Astrocyte (in vitro differentiated cells and primary cell): ENCODE data around the gene CDKN1C. TPM values are rescaled to one million over a fixed set of nuclear protein-coding genes. Genes with fewer than 3 reads are reported as not detected.

Source experiments
- DNase-seq: peaks from one replicate; pipeline ENCODE4 v3.0.0-alpha.2; 2010; ENCODE audit warnings: low read depth
- FAIRE-seq: peaks from 2 replicates; lab custom pipeline; 2011; peaks lifted over from hg19 to GRCh38; lab: Jason Lieb, UNC
- H2AFZ ChIP-seq: 2 replicates; pipeline ENCODE4 v1.6.0; 2012; ENCODE audit warnings: low read depth, low read length, inconsistent platforms
- H3K27ac ChIP-seq: 2 replicates; pipeline ENCODE4 v1.5.1; 2011; ENCODE audit warnings: low read depth, low read length, inconsistent platforms
- H3K27me3 ChIP-seq: 2 replicates; pipeline ENCODE4 v1.6.0; 2011; ENCODE audit warnings: low read length, inconsistent platforms; ENCODE audit not compliant: insufficient read depth
- H3K36me3 ChIP-seq: 2 replicates; pipeline ENCODE4 v1.5.1; 2011; ENCODE audit warnings: low read length, inconsistent platforms; ENCODE audit not compliant: insufficient read depth
- H3K4me1 ChIP-seq: 2 replicates; pipeline ENCODE4 v1.5.1; 2011; ENCODE audit warnings: low read length, inconsistent platforms; ENCODE audit not compliant: insufficient read depth
- H3K4me2 ChIP-seq: 2 replicates; pipeline ENCODE4 v1.6.0; 2012; ENCODE audit warnings: low read length, inconsistent platforms
- H3K4me3 ChIP-seq: 2 replicates; pipeline ENCODE4 v1.5.1; 2011; ENCODE audit warnings: low read depth, mild to moderate bottlenecking, low read length, inconsistent platforms; ENCODE audit not compliant: insufficient read depth
- H3K79me2 ChIP-seq: 2 replicates; pipeline ENCODE4 v1.6.0; 2012; ENCODE audit warnings: mild to moderate bottlenecking, low read length, inconsistent platforms; ENCODE audit not compliant: insufficient read depth
- H3K9ac ChIP-seq: 2 replicates; pipeline ENCODE4 v1.6.0; 2012; ENCODE audit warnings: mild to moderate bottlenecking, low read length, inconsistent platforms
- H3K9me3 ChIP-seq: 2 replicates; pipeline ENCODE4 v1.5.1; 2012; ENCODE audit warnings: low read depth, mild to moderate bottlenecking, low read length, inconsistent platforms; ENCODE audit not compliant: insufficient read depth
- H4K20me1 ChIP-seq: 2 replicates; pipeline ENCODE4 v1.6.0; 2012; ENCODE audit warnings: low read length, inconsistent platforms; ENCODE audit not compliant: insufficient read depth
- H3K27ac Mint-ChIP-seq: one replicate; pipeline ENCODE4 v1.8.0; 2021; ENCODE audit warnings: mild to moderate bottlenecking, mixed read lengths; ENCODE audit not compliant: unreplicated experiment
- H3K27me3 Mint-ChIP-seq: one replicate; pipeline ENCODE4 v1.8.0; 2021; ENCODE audit warnings: low read depth, mixed read lengths; ENCODE audit not compliant: unreplicated experiment
- H3K36me3 Mint-ChIP-seq: one replicate; pipeline ENCODE4 v1.8.0; 2021; ENCODE audit warnings: low read depth, mixed read lengths; ENCODE audit not compliant: unreplicated experiment
- H3K4me1 Mint-ChIP-seq: one replicate; pipeline ENCODE4 v1.8.0; 2021; ENCODE audit warnings: low read depth, mixed read lengths; ENCODE audit not compliant: unreplicated experiment
- H3K4me3 Mint-ChIP-seq: one replicate; pipeline ENCODE4 v1.8.0; 2021; ENCODE audit warnings: mild to moderate bottlenecking, moderate library complexity, mixed read lengths; ENCODE audit not compliant: unreplicated experiment
- H3K9me3 Mint-ChIP-seq: one replicate; pipeline ENCODE4 v1.8.0; 2021; ENCODE audit warnings: mild to moderate bottlenecking, mixed read lengths; ENCODE audit not compliant: unreplicated experiment
- CTCF ChIP-seq: IDR thresholded peaks from 2 replicates; pipeline ENCODE4 v1.5.1; 2011; ENCODE audit warnings: low read depth, mild to moderate bottlenecking, inconsistent platforms, low read length, moderate library complexity; ENCODE audit not compliant: insufficient read depth
- EZH2 ChIP-seq: IDR thresholded peaks from 2 replicates; pipeline ENCODE4 v1.6.1; 2012; ENCODE audit warnings: mild to moderate bottlenecking, low read length, inconsistent platforms; ENCODE audit not compliant: insufficient read depth
- total RNA-seq: library from RNA; stranded (reverse); gene quantifications from 2 replicates; pipeline ENCODE4 v1.2.1, GENCODE V29; 2021

Gene CDKN1C
- total RNA-seq, 1 donor from 2014 or later = 7.5 TPM

- H3K9me3 ChIP-seq = peaks cover 4% of the 10 kb centered on the region
- Mint-ChIP-seq H3K27me3 (peaks cover 59% of the 10 kb centered on the region), H3K27ac (no peak overlapping the region), H3K4me3 (no peak overlapping the region), H3K9me3 (peaks cover 13% of the 10 kb centered on the region), H3K36me3 (peaks cover 2% of the 10 kb centered on the region), H3K4me1 (no peaks in the 10 kb centered on the region)
- DNase-seq (no peak), FAIRE-seq (no peak)
- H3K4me2 ChIP-seq = no peak overlapping the region
- H4K20me1 ChIP-seq = no peaks in the 10 kb centered on the region
- H3K9ac ChIP-seq = no peak overlapping the region
- H3K4me3 ChIP-seq = no peak overlapping the region
- no peak for TF ChIP-seq CTCF
- TF ChIP-seq EZH2 = no peak
- H2AFZ ChIP-seq = no peak overlapping the region
- peaks cover 48% of the 10 kb centered on the region for H3K27me3 ChIP-seq
- no peak overlapping the region for H3K27ac ChIP-seq
- no peaks in the 10 kb centered on the region for H3K36me3 ChIP-seq
- H3K79me2 ChIP-seq = no peaks in the 10 kb centered on the region
- H3K4me1 ChIP-seq = peaks cover 3% of the 10 kb centered on the region
Observed at GRCh38 chr11:2865922-2866577, 19.5 kb downstream of the CDKN1C start.

- no peak overlapping the region for H3K27ac Mint-ChIP-seq
- Histone ChIP-seq H3K4me2 (no peak overlapping the region), H3K27ac (no peak overlapping the region), H3K4me3 (no peak overlapping the region), H3K4me1 (peaks cover under 1% of the 10 kb centered on the region), H3K9me3 (peaks cover 4% of the 10 kb centered on the region), H4K20me1 (no peaks in the 10 kb centered on the region), H3K9ac (no peak overlapping the region), H3K79me2 (no peaks in the 10 kb centered on the region), H2AFZ (no peak overlapping the region), H3K36me3 (no peaks in the 10 kb centered on the region), H3K27me3 (peaks cover 44% of the 10 kb centered on the region)
- peaks cover 2% of the 10 kb centered on the region for H3K36me3 Mint-ChIP-seq
- no peak overlapping the region for H3K4me3 Mint-ChIP-seq
- peaks cover 10% of the 10 kb centered on the region for H3K9me3 Mint-ChIP-seq
- peaks cover 63% of the 10 kb centered on the region for H3K27me3 Mint-ChIP-seq
- H3K4me1 Mint-ChIP-seq = no peaks in the 10 kb centered on the region
- TF ChIP-seq EZH2 (no peak), CTCF (no peak)
- DNase-seq = no peak
- no peak for FAIRE-seq
Observed at GRCh38 chr11:2864901-2865300, 20.7 kb downstream of the CDKN1C start.

GRCh38 chr11:2863276-2863618, 22.3 kb downstream of the CDKN1C start:
- H3K4me1 Mint-ChIP-seq = no peaks in the 10 kb centered on the region
- no peak for DNase-seq
- H4K20me1 ChIP-seq = no peaks in the 10 kb centered on the region
- peaks cover 4% of the 10 kb centered on the region for H3K9me3 ChIP-seq
- no peak overlapping the region for H2AFZ ChIP-seq
- peaks cover 38% of the 10 kb centered on the region for H3K27me3 ChIP-seq
- peaks cover 5% of the 10 kb centered on the region for H3K9me3 Mint-ChIP-seq
- H3K27me3 Mint-ChIP-seq = peaks cover 67% of the 10 kb centered on the region
- no peak for FAIRE-seq
- H3K36me3 Mint-ChIP-seq = peaks cover 2% of the 10 kb centered on the region
- peak overlapping the region; percentile 50 for H3K4me2 ChIP-seq
- no peak overlapping the region for H3K4me3 ChIP-seq
- H3K9ac ChIP-seq = no peak overlapping the region
- no peaks in the 10 kb centered on the region for H3K4me1 ChIP-seq
- H3K27ac Mint-ChIP-seq = no peak overlapping the region
- no peak for TF ChIP-seq CTCF
- TF ChIP-seq EZH2 = no peak
- no peak overlapping the region for H3K27ac ChIP-seq
- no peak overlapping the region for H3K4me3 Mint-ChIP-seq
- H3K36me3 ChIP-seq = no peaks in the 10 kb centered on the region
- no peaks in the 10 kb centered on the region for H3K79me2 ChIP-seq
